AG04450 (cell line): ENCODE results near the gene CASK. TPM values are rescaled to one million over a fixed set of nuclear protein-coding genes. Genes with fewer than 3 reads are reported as not detected.

Source experiments
- CTCF ChIA-PET: fragments of 300-600, 350-600 bp; formaldehyde crosslinking; extraction: SDS; loops from one replicate; lab custom pipeline; 2022; ENCODE audit warnings: antibody characterized with exemption, inconsistent platforms; lab: Charles Lee
- POLR2A ChIA-PET: fragments of 350-600 bp; formaldehyde crosslinking; extraction: SDS; loops from one replicate; lab custom pipeline; 2021; ENCODE audit warnings: antibody characterized with exemption, inconsistent platforms; lab: Yijun Ruan, JAX
- DNase-seq: peaks from one replicate; pipeline ENCODE4 v3.0.0-alpha.2; 2011; ENCODE audit warnings: low read depth, low spot score
- H3K27ac ChIP-seq: one replicate; pipeline ENCODE4 v1.5.1; 2012; ENCODE audit warnings: low read depth, low read length, control low read depth
- H3K27me3 ChIP-seq: one replicate; pipeline ENCODE4 v1.6.0; 2012; ENCODE audit warnings: low read length; ENCODE audit not compliant: control insufficient read depth, insufficient read depth
- H3K4me3 ChIP-seq: 2 replicates; pipeline ENCODE4 v1.5.1; 2011; ENCODE audit warnings: mild to moderate bottlenecking, low read depth, low read length, control low read depth
- H3K9me3 ChIP-seq: 2 replicates; pipeline ENCODE4 v1.5.1; 2012; ENCODE audit warnings: low read length; ENCODE audit not compliant: control insufficient read depth, insufficient read depth
- polyA plus RNA-seq: library from polyadenylated mRNA; depleted of rRNA; stranded (reverse); fragments of >200 nt; gene quantifications from 2 replicates; pipeline ENCODE4 v1.2.3, GENCODE V29; 2011
- TF ChIP-seq, protein P1 (sequence below): IDR thresholded peaks from 2 replicates; pipeline ENCODE4 v1.5.1; 2011; ENCODE audit warnings: low read depth, low read length, control low read depth, inconsistent platforms

The CASK gene
- polyA plus RNA-seq, 1 experiment: 30.0 TPM

DNA sequence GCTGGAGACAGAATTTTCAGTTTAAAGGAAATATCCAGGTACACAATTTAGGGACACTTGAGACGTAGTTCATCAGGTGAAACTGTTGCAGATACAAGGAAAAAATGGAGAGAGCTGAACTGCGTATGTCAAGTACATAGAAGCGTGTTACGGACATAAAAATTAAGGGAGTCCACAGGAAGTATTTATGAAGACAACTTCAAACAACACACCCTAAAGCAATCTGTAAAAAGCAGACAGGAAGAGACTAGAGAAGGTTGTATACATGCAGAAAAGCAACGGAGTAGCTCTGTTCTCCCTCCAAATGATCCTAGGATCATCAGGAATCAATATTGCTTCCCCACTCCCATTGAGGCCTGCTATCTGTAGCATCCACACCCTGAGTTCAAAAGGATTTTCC lies 5.8 kb downstream of the CASK start:
- CTCF ChIA-PET: no interaction called here
- Histone ChIP-seq H3K4me3 (no peak overlapping the region), H3K9me3 (no peaks in the 10 kb centered on the region), H3K27me3 (no peaks in the 10 kb centered on the region), H3K27ac (no peak overlapping the region)
- TF ChIP-seq, protein P1, sequence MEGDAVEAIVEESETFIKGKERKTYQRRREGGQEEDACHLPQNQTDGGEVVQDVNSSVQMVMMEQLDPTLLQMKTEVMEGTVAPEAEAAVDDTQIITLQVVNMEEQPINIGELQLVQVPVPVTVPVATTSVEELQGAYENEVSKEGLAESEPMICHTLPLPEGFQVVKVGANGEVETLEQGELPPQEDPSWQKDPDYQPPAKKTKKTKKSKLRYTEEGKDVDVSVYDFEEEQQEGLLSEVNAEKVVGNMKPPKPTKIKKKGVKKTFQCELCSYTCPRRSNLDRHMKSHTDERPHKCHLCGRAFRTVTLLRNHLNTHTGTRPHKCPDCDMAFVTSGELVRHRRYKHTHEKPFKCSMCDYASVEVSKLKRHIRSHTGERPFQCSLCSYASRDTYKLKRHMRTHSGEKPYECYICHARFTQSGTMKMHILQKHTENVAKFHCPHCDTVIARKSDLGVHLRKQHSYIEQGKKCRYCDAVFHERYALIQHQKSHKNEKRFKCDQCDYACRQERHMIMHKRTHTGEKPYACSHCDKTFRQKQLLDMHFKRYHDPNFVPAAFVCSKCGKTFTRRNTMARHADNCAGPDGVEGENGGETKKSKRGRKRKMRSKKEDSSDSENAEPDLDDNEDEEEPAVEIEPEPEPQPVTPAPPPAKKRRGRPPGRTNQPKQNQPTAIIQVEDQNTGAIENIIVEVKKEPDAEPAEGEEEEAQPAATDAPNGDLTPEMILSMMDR: no peak
- DNase-seq: no peak
- POLR2A ChIA-PET: no interaction called here

DNA sequence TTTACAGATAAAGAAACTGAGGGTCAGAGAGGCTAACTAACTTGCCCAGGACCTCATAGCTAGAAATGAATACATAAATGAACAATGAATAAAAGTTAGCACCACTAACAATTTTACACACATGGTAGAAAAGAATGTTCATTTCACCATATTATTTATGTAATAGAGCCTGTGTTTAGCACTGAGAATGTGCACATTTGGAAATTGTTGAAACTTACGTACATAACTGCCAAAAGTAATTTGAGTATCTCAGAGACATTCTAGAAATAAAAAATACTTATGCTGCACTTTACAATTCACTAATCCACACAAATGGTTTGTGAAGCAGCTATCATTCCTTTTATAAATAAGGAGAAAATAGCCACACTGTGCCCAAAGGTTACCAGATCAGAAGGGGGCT lies 9.9 kb downstream of the CASK start:
- no peak for DNase-seq
- Histone ChIP-seq H3K4me3 (no peak overlapping the region), H3K27me3 (no peaks in the 10 kb centered on the region), H3K27ac (no peak overlapping the region), H3K9me3 (no peaks in the 10 kb centered on the region)
- ChIA-PET POLR2A (no interaction called here), CTCF (interaction anchor here (0.7 kb wide), 1 partner anchor 9 kb away, joined by 3 read pairs; no protein-coding TSS in a partner anchor)
- TF ChIP-seq, protein P1: no peak

DNA sequence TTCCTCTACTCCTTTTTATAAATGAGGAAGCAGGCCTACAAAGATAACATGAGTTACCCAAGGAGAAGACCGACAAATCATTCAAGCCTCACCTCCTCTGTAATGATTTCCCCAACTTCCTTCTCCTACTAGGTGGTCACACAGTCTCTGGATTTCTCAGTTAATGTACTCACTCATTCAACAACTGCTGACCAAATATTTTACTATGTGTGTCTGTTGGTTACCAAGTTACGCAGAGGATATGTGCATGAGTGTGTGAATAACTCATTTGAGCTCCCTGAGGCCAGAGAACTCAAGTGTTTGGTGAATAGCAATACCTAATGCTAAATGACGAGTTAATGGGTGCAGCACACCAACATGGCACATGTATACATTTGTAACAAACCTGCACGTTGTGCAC lies 10.4 kb downstream of the CASK start:
- POLR2A ChIA-PET: no interaction called here
- CTCF ChIA-PET: interaction anchor here (0.7 kb wide), 1 partner anchor 10 kb away, joined by 3 read pairs; no protein-coding TSS in a partner anchor

DNA sequence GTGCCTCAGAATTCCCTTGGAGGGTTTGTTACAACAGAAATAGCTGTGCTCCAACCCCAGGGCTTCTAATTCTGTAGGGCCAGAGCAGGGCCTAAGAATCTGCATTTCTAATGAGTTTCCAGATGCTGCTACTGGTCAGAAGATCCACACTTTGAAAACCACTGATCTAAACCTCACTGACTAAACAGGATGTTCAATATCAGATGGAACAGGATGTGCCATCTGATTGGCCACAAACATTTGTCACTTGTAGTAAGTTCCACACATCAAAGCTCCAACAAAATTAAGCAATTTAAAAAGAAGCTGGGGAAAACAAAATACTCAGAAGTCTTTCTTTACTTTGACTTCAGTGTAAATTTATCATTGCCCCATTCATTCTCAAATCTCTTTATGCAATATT lies 14.3 kb downstream of the CASK start:
- POLR2A ChIA-PET: no interaction called here
- H3K4me3 ChIP-seq: no peak overlapping the region
- no peaks in the 10 kb centered on the region for H3K27me3 ChIP-seq
- CTCF ChIA-PET: no interaction called here
- DNase-seq: no peak
- no peaks in the 10 kb centered on the region for H3K9me3 ChIP-seq
- H3K27ac ChIP-seq: no peak overlapping the region
- TF ChIP-seq, protein P1: no peak

More for the DNA sequence above, 10.4 kb downstream of the CASK start:
- no peak for DNase-seq
- Histone ChIP-seq H3K27me3 (no peaks in the 10 kb centered on the region), H3K9me3 (no peaks in the 10 kb centered on the region), H3K27ac (no peak overlapping the region), H3K4me3 (no peak overlapping the region)
- TF ChIP-seq, protein P1: no peak

DNA sequence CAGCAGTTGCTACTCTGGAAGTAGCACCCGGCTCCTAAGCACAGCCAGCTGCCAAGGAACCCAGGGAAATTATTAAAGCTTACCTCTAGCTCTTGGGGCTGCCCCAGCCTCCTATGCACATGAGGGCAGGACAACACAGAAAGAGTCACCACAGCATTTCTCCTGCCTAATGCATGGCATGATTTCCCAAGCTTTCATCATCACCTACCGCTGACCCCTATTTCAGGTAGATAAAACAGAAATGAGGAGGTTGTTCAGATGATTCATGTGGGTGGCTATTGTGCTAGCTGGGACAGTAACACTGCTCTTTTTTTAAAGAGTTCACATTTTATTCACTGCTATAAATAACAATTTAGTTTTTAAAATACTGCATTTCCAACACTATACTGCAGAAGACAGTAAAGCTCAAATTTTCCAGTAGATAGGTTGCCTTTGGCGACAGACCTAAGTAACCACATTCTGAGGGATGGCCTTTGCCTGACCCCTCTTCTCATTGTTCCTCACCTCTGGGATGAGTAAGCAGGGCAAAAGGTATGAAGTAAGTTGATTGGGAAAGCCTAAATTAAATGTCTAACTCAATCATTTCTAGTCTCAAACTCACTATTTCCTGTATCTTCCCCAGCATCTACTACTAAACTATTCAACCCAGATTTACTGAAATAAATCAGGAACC lies 16.7 kb downstream of the CASK start:
- no peaks in the 10 kb centered on the region for H3K9me3 ChIP-seq
- H3K27me3 ChIP-seq: no peaks in the 10 kb centered on the region
- DNase-seq: no peak
- POLR2A ChIA-PET: no interaction called here
- CTCF ChIA-PET: no interaction called here
- H3K27ac ChIP-seq: no peak overlapping the region
- TF ChIP-seq, protein P1: no peak
- no peak overlapping the region for H3K4me3 ChIP-seq
